AG09319 (cell line): Measurements from ENCODE around the gene EXOC6.

ENCODE experiments used
- DNase-seq: peaks from one replicate; pipeline ENCODE4 v3.0.0-alpha.2; 2010; ENCODE audit warnings: low read depth; ENCODE audit errors: extremely low read depth
- CTCF ChIP-seq: IDR thresholded peaks from 2 replicates; pipeline ENCODE4 v1.5.1; 2011; ENCODE audit warnings: low read depth, mild to moderate bottlenecking, inconsistent platforms, low read length, moderate library complexity

The EXOC6 gene

GRCh38 chr10:92855560-92855959 lies 7.2 kb downstream of the EXOC6 start:
- TF ChIP-seq CTCF, result no peak
- no peak for DNase-seq

GRCh38 chr10:92857904-92858514 lies 9.7 kb downstream of the EXOC6 start:
- DNase-seq, result no peak
- no peak for TF ChIP-seq CTCF

- DNase-seq, result no peak
- no peak for TF ChIP-seq CTCF
Observed at GRCh38 chr10:92867235-92867634, 18.9 kb downstream of the EXOC6 start.

GRCh38 chr10:92868036-92868435 lies 19.7 kb downstream of the EXOC6 start:
- DNase-seq, result no peak
- TF ChIP-seq CTCF, result no peak

- TF ChIP-seq CTCF, result no peak
- no peak for DNase-seq
Observed at GRCh38 chr10:92868557-92868956, 20.2 kb downstream of the EXOC6 start.

- no peak for DNase-seq
- no peak for TF ChIP-seq CTCF
Observed at GRCh38 chr10:92873029-92873428, 24.7 kb downstream of the EXOC6 start.

GRCh38 chr10:92876509-92877036 lies 28.3 kb downstream of the EXOC6 start:
- TF ChIP-seq CTCF, result no peak
- DNase-seq, result no peak
